HepG2 (cell line): ENCODE data around the gene ANKLE1. TPM values are rescaled to one million over a fixed set of nuclear protein-coding genes. Genes with fewer than 3 reads are reported as not detected.

Source experiments
- AGO2 ChIP-seq: fragments of 200-400 bp; formaldehyde crosslinking; optimal IDR thresholded peaks from 2 replicates; pipeline ENCODE3; 2017; ENCODE audit warnings: mild to moderate bottlenecking, low read depth, low read length, moderate library complexity
- CCAR2 ChIP-seq: fragments of 200-400 bp; formaldehyde crosslinking; optimal IDR thresholded peaks from 2 replicates; pipeline ENCODE3; 2018; ENCODE audit warnings: low read depth, mild to moderate bottlenecking, low read length, moderate library complexity
- ELF3 ChIP-seq: IDR thresholded peaks from 2 replicates; pipeline ENCODE4 v1.6.1; 2016; ENCODE audit warnings: missing genetic modification reagents, missing compliant biosample characterization
- HNRNPUL1 ChIP-seq: fragments of 200-400 bp; formaldehyde crosslinking; IDR thresholded peaks from 2 replicates; pipeline ENCODE4 v1.6.1; 2017; ENCODE audit warnings: low read depth, mild to moderate bottlenecking, low read length, moderate library complexity
- KDM3A ChIP-seq: IDR thresholded peaks from 2 replicates; pipeline ENCODE4 v1.6.1; 2018; ENCODE audit warnings: low read depth, missing compliant biosample characterization
- NPAS2 ChIP-seq: sonication (generic); formaldehyde crosslinking; IDR thresholded peaks from 2 replicates; pipeline ENCODE4 v1.8.0; 2022; ENCODE audit warnings: mild to moderate bottlenecking, missing genetic modification reagents, borderline replicate concordance
- RFXAP ChIP-seq: sonication (generic); formaldehyde crosslinking; IDR thresholded peaks from 2 replicates; pipeline ENCODE4 v1.4.0; 2020; ENCODE audit warnings: missing genetic modification reagents, borderline replicate concordance
- TOE1 ChIP-seq: sonication (generic); formaldehyde crosslinking; IDR thresholded peaks from 2 replicates; pipeline ENCODE4 v1.4.0; 2020; ENCODE audit warnings: mild to moderate bottlenecking, missing genetic modification reagents
- ZFP82 ChIP-seq: sonication (generic); formaldehyde crosslinking; IDR thresholded peaks from 2 replicates; pipeline ENCODE4 v1.5.1; 2020; ENCODE audit warnings: mild to moderate bottlenecking, missing genetic modification reagents, borderline replicate concordance
- ZNF260 ChIP-seq: sonication (generic); formaldehyde crosslinking; IDR thresholded peaks from 2 replicates; pipeline ENCODE4 v1.4.0; 2020; ENCODE audit warnings: missing genetic modification reagents, low read depth, mild to moderate bottlenecking, borderline replicate concordance
- ZNF44 ChIP-seq: sonication (generic); formaldehyde crosslinking; IDR thresholded peaks from 2 replicates; pipeline ENCODE4 v1.5.1; 2020; ENCODE audit warnings: mild to moderate bottlenecking, missing genetic modification reagents
- ZSCAN21 ChIP-seq: sonication (generic); formaldehyde crosslinking; IDR thresholded peaks from 2 replicates; pipeline ENCODE4 v1.8.0; 2022; ENCODE audit warnings: mild to moderate bottlenecking, missing genetic modification reagents, moderate library complexity, borderline replicate concordance
- polyA plus RNA-seq, 8 experiments: library from polyadenylated mRNA; depleted of rRNA in 3 of 8; stranded (reverse) in 7 of 8; unstranded in 1 of 8; fragments of >200 nt; fragmentation: Illumina TruSeq in 4 of 8; extraction: Trizol in 4 of 8; gene quantifications; 2 replicates each; pipeline versions ENCODE4 v1.2.1 to v1.2.3, GENCODE V29; 2011 to 2016; ENCODE audit warnings: low read depth in 4 of 8, missing spikeins in 1 of 8, mixed read lengths in 1 of 8; ENCODE audit not compliant: insufficient read depth in 1 of 8
- total RNA-seq, 5 experiments: library from RNA; depleted of rRNA; stranded (reverse); fragments of >200 nt; fragmentation: Illumina TruSeq; extraction: Trizol; gene quantifications; 2 replicates each; pipeline ENCODE4 v1.2.3, GENCODE V29; 2016; ENCODE audit warnings: low read depth in 1 of 5
- TF ChIP-seq, protein P1 (sequence below), 2 experiments: fragments of 450-650 bp in 1 of 2; sonication (generic) in 1 of 2; formaldehyde crosslinking in 1 of 2; IDR thresholded peaks; 2 replicates each; pipeline versions ENCODE4 v1.6.1 to v1.8.0; 2016 to 2022; ENCODE audit warnings: antibody characterized with exemption in 1 of 2, mild to moderate bottlenecking in 1 of 2, missing genetic modification reagents in 1 of 2
- TF ChIP-seq, protein P2 (sequence below): IDR thresholded peaks from 2 replicates; pipeline ENCODE4 v1.6.1; 2016; ENCODE audit warnings: missing compliant biosample characterization, missing genetic modification reagents, borderline replicate concordance
- TF ChIP-seq, protein P3 (sequence below): sonication (generic); formaldehyde crosslinking; IDR thresholded peaks from 2 replicates; pipeline ENCODE4 v1.4.0; 2020; ENCODE audit warnings: mild to moderate bottlenecking, missing genetic modification reagents

Gene ANKLE1
- total and polyA plus RNA-seq, 2 of the 13 experiments (the other 11 are each of a cell fraction or from before 2014, with no cell fraction given), result 0.69 to 1.5 TPM

DNA sequence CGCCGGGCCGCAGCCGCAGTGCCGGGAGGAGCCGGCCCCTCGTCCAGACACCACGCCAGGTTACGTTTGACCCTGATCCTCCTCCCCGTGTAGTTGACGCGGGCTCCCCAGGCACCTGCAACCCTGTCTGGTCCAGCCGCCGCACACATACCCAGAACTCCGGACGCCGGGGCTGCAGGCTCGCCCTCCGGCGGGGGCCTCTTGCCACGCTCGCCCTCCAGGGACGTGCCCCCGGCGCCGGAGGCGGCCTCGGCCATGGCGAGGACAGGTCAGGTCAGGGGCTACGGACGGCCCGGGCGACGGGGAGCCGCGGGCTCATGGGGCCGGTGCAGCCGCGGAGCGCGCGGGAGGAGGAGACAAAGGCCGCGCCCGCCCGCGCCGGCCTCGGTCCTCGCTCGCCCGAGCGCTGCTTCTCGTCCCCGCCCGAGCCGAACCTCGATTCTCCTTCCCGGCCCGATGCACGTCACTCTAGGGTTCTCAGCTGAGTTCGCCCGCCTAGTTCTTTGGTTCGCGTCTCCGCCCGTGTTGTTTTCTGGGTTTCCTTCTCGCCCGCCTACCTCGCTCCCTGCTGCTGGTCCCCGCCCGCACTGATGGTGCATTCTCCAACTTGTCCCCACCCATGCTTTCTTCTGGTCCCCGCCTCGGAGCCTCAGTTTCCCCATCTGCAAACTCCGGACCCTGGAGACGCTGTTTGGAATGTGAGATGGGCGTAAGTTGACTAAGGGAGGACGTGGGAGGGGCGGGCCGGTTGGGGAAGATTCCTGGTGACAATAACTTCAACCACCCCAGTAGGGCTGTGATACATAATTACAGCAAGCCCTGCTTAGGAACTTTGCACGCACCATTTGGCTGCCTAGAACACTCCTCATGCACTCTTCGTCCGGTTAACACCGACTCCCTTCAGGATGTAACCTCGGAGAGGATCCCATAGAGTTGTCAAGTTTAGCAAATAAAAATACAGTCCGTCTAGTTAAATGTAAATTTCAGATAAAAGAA, 53.0 kb downstream of the ANKLE1 start, which contains the start of gene ANO8 (continued):
- TF ChIP-seq, protein P1, sequence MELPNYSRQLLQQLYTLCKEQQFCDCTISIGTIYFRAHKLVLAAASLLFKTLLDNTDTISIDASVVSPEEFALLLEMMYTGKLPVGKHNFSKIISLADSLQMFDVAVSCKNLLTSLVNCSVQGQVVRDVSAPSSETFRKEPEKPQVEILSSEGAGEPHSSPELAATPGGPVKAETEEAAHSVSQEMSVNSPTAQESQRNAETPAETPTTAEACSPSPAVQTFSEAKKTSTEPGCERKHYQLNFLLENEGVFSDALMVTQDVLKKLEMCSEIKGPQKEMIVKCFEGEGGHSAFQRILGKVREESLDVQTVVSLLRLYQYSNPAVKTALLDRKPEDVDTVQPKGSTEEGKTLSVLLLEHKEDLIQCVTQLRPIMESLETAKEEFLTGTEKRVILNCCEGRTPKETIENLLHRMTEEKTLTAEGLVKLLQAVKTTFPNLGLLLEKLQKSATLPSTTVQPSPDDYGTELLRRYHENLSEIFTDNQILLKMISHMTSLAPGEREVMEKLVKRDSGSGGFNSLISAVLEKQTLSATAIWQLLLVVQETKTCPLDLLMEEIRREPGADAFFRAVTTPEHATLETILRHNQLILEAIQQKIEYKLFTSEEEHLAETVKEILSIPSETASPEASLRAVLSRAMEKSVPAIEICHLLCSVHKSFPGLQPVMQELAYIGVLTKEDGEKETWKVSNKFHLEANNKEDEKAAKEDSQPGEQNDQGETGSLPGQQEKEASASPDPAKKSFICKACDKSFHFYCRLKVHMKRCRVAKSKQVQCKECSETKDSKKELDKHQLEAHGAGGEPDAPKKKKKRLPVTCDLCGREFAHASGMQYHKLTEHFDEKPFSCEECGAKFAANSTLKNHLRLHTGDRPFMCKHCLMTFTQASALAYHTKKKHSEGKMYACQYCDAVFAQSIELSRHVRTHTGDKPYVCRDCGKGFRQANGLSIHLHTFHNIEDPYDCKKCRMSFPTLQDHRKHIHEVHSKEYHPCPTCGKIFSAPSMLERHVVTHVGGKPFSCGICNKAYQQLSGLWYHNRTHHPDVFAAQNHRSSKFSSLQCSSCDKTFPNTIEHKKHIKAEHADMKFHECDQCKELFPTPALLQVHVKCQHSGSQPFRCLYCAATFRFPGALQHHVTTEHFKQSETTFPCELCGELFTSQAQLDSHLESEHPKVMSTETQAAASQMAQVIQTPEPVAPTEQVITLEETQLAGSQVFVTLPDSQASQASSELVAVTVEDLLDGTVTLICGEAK (IDR thresholded peaks at IDR 0.05), result no peak
- TF ChIP-seq, protein P1 (CRISPR knock-in tag; IDR thresholded peaks at IDR 0.05), result no peak; the same call in 1 of the 2 replicates
- TF ChIP-seq ELF3 (CRISPR knock-in tag) (peak; percentile 85), CCAR2 (no peak), ZNF44 (CRISPR knock-in tag) (0 out of 2 replicates have a peak, but pooled peaks have one; percentile 23), NPAS2 (CRISPR knock-in tag) (no peak), ZSCAN21 (peak; percentile 38; the same call in 1 of the 2 replicates), RFXAP (peak; percentile 62), ZFP82 (CRISPR knock-in tag) (peak; percentile 76; the same call in 1 of the 2 replicates), TOE1 (CRISPR knock-in tag) (no peak), KDM3A (CRISPR knock-in tag) (no peak), HNRNPUL1 (no peak), ZNF260 (CRISPR knock-in tag) (no peak), AGO2 (peak; percentile 69)
- TF ChIP-seq, protein P2, sequence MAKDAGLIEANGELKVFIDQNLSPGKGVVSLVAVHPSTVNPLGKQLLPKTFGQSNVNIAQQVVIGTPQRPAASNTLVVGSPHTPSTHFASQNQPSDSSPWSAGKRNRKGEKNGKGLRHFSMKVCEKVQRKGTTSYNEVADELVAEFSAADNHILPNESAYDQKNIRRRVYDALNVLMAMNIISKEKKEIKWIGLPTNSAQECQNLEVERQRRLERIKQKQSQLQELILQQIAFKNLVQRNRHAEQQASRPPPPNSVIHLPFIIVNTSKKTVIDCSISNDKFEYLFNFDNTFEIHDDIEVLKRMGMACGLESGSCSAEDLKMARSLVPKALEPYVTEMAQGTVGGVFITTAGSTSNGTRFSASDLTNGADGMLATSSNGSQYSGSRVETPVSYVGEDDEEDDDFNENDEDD (CRISPR knock-in tag), result no peak; the same call in 1 of the 2 replicates
- TF ChIP-seq, protein P3, sequence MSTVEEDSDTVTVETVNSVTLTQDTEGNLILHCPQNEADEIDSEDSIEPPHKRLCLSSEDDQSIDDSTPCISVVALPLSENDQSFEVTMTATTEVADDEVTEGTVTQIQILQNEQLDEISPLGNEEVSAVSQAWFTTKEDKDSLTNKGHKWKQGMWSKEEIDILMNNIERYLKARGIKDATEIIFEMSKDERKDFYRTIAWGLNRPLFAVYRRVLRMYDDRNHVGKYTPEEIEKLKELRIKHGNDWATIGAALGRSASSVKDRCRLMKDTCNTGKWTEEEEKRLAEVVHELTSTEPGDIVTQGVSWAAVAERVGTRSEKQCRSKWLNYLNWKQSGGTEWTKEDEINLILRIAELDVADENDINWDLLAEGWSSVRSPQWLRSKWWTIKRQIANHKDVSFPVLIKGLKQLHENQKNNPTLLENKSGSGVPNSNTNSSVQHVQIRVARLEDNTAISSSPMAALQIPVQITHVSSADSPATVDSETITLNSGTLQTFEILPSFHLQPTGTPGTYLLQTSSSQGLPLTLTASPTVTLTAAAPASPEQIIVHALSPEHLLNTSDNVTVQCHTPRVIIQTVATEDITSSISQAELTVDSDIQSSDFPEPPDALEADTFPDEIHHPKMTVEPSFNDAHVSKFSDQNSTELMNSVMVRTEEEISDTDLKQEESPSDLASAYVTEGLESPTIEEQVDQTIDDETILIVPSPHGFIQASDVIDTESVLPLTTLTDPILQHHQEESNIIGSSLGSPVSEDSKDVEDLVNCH, result no peak
